ENCODE results near the gene REPIN1. TPM values are rescaled to one million over a fixed set of nuclear protein-coding genes. Genes with fewer than 3 reads are reported as not detected.
A peak's percentile ranks its signal among the peaks of the same experiment; 100 is the strongest.

The REPIN1 gene
- total RNA-seq, 1 experiment from 2014 or later, result 106 TPM

DNA sequence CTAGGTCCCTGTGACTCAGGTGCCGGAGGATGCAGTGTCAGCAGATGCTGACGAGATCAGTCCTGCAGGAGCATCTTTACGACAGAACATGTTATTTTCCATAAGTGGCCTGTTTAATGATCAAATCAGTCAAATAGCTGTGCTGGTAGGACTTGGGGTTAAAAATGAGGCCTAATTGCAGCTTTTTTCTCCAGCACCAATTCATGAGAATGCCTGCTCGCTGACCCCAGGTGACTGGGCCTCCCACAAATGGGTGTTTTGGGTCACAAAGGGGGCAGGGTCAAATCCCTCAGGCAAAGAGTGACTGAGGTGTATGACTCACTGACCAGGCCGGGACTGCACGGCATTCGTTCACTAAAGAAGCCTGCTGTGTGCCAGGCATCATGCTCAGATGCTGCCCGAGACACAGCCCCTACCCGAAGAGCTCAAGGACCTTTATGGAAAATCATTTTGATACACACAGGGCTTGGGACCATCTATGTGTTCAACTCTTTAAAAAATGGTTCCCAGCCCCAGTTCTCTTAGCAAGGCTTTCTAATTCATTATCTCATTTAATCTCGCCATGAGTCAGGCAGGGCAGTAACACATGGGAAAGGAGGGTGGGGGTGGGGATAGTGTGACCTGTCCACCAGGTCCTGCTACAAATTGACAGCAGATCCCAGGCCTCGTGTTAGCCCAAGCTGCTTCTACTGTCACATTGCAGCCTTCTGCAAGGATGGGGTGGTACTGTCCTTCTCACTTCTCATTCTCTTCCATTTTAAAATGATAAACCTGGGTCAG, 31.6 kb downstream of the REPIN1 start:
- peaks cover 24 to 37% of the 10 kb centered on the region in 2 experiments for H3K4me1 ChIP-seq (ENCODE audit: control insufficient read depth in 1 of 2, insufficient read depth in 2 of 2, low read length in 2 of 2)
- DNase-seq (ENCODE audit: low read depth, low spot score), result no peak
- peak; percentile 69 for ATAC-seq
- H3K4me2 ChIP-seq (ENCODE audit: low read length), result peak overlapping the region; percentile 63
- H3K4me3 ChIP-seq (replicated peaks in 1 of 2; ENCODE audit: low read depth in 1 of 2, low read length in 2 of 2), result no peak overlapping the region
- intact Hi-C loops (cut with micrococcal nuclease), result loop anchor here (5.0 kb wide), 1 partner anchor 33 kb away; the partner anchor contains the start of gene REPIN1
- H2AFZ ChIP-seq (ENCODE audit: low read depth, low read length, poor library complexity, severe bottlenecking), result no peak overlapping the region
- POLR2A ChIA-PET, result no interaction called here
- H3K27me3 ChIP-seq (ENCODE audit: insufficient read depth, low read length), result no peaks in the 10 kb centered on the region
- peak overlapping the region; percentile 1; the same call in 1 of the 2 replicates for H3K9ac ChIP-seq (ENCODE audit: low read length)
- no TSS peak for BruUV-seq (replicated peaks)
- CTCF ChIA-PET, result no interaction called here
- H3K79me2 ChIP-seq (ENCODE audit: insufficient read depth, low read length), result no peaks in the 10 kb centered on the region
- RAD21 ChIA-PET (ENCODE audit: low non-redundant PET in 1 of 2, low total read pairs in 2 of 2, uncharacterized antibody in 2 of 2, unreplicated experiment in 2 of 2), result no interaction called here
- no peaks in the 10 kb centered on the region for H3K36me3 ChIP-seq (ENCODE audit: control insufficient read depth in 1 of 2, insufficient read depth in 2 of 2, low read length in 2 of 2)
- H3K27ac ChIP-seq (ENCODE audit: low read depth, low read length), result no peak overlapping the region
- TF ChIP-seq FOSL1 (IDR thresholded peaks at IDR 0.05; ENCODE audit: low read depth) (peak; percentile 74), ELF1 (IDR thresholded peaks at IDR 0.05; ENCODE audit: borderline replicate concordance, low read depth) (no peak), TCF7L2 (IDR thresholded peaks at IDR 0.05; ENCODE audit: borderline replicate concordance, extremely low read depth, insufficient read depth, insufficient read length) (no peak), EZH2phosphoT487 (IDR thresholded peaks at IDR 0.05; ENCODE audit: borderline replicate concordance) (no peak), EGR1 (IDR thresholded peaks at IDR 0.05; ENCODE audit: low read depth) (no peak), JUND (IDR thresholded peaks at IDR 0.05) (peak; percentile 61; the same call in 1 of the 2 replicates), SP1 (IDR thresholded peaks at IDR 0.05; ENCODE audit: low read depth) (peak; percentile 40; the same call in 1 of the 2 replicates), SRF (IDR thresholded peaks at IDR 0.05; ENCODE audit: low read depth) (no peak)
- TF ChIP-seq, protein P1, sequence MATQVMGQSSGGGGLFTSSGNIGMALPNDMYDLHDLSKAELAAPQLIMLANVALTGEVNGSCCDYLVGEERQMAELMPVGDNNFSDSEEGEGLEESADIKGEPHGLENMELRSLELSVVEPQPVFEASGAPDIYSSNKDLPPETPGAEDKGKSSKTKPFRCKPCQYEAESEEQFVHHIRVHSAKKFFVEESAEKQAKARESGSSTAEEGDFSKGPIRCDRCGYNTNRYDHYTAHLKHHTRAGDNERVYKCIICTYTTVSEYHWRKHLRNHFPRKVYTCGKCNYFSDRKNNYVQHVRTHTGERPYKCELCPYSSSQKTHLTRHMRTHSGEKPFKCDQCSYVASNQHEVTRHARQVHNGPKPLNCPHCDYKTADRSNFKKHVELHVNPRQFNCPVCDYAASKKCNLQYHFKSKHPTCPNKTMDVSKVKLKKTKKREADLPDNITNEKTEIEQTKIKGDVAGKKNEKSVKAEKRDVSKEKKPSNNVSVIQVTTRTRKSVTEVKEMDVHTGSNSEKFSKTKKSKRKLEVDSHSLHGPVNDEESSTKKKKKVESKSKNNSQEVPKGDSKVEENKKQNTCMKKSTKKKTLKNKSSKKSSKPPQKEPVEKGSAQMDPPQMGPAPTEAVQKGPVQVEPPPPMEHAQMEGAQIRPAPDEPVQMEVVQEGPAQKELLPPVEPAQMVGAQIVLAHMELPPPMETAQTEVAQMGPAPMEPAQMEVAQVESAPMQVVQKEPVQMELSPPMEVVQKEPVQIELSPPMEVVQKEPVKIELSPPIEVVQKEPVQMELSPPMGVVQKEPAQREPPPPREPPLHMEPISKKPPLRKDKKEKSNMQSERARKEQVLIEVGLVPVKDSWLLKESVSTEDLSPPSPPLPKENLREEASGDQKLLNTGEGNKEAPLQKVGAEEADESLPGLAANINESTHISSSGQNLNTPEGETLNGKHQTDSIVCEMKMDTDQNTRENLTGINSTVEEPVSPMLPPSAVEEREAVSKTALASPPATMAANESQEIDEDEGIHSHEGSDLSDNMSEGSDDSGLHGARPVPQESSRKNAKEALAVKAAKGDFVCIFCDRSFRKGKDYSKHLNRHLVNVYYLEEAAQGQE (IDR thresholded peaks at IDR 0.05; ENCODE audit: low read depth), result no peak
- H3K9me2 ChIP-seq (ENCODE audit: insufficient read depth), result no peaks in the 10 kb centered on the region
- no peaks in the 10 kb centered on the region for H3K9me3 ChIP-seq (ENCODE audit: control insufficient read depth in 1 of 2, insufficient read depth in 1 of 2, low read depth in 1 of 2, low read length in 2 of 2)
- no peaks in the 10 kb centered on the region for H4K20me1 ChIP-seq (ENCODE audit: insufficient read depth)
